Body of pancreas (tissue), 4 donors: ENCODE measurements around the gene LNX1.

Experiments
- CTCF ChIP-seq, 7 experiments: fragments of 450-650 bp in 4 of 7; fragments of 200-600 bp in 3 of 7; sonication (generic) in 3 of 7; IDR thresholded peaks; one replicate each; pipeline ENCODE4 v1.5.1; 2016 to 2019; ENCODE audit warnings: antibody characterized with exemption in 7 of 7
- POLR2A ChIP-seq, 3 donors: fragments of 450-650 bp; IDR thresholded peaks; one replicate each; pipeline ENCODE4 v1.6.1; 2016; ENCODE audit warnings: antibody characterized with exemption in 3 of 3, mild to moderate bottlenecking in 2 of 3

GRCh38 chr4:53551281-53551864 lies 39.9 kb downstream of the LNX1 start:
- TF ChIP-seq POLR2A (IDR thresholded peaks at IDR 0.05): no peak
- TF ChIP-seq CTCF (IDR thresholded peaks at IDR 0.05): no peak
